ENCODE data around the gene SHROOM3.

The SHROOM3 gene

DNA sequence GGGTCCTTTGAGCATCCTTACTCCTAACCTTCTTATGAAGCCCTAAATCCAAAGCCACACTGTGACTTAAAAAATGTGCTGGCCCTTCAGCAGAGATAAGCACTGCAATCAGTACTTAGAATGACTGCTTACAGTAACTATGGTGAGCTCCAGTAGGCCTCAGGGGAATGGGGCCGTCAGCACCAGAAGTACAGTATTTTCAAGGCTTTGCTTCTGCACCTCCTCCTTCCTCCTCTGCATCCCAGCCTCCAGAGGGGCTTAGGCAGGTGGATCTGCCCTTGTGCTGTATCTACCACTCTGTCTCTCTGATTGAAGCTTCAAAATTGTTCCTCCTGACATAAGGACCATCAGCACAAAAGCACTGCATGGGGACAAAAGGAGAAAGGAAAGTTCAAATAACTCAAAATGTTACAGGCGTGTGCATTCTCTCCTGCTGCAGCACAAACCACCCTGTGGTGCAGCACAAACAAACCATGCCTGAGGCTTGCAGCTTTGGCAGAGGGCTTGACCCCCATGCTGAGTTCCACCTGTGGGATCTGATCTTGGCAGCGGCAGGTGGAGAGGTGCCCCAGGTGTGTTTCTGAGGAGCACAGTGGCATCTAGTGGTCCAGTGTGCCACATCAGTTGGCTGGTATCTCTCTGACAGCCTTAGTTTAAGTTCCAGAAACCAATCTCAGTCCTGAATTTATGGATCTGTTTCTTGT is 298.2 kb downstream of the SHROOM3 start:
- no peak for DNase-seq

DNA sequence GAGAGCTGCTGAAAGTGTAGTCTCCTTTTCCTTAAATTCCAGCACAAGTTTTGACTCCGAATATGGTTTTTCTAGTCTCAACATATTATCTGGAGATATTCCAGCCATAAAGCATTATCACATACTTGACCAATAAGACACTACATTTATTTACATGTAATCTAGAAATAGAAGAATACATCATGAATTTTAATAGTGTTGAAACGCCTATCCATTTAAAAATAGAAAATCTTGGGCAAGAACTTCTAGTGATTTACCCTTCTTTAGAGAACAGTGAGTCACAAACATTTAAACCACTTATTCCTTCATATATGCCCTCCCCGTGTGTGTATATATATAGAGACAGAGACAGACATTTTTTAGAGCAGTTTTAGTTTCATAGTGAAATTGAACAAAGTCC is 301.4 kb downstream of the SHROOM3 start:
- no peak for DNase-seq

DNA sequence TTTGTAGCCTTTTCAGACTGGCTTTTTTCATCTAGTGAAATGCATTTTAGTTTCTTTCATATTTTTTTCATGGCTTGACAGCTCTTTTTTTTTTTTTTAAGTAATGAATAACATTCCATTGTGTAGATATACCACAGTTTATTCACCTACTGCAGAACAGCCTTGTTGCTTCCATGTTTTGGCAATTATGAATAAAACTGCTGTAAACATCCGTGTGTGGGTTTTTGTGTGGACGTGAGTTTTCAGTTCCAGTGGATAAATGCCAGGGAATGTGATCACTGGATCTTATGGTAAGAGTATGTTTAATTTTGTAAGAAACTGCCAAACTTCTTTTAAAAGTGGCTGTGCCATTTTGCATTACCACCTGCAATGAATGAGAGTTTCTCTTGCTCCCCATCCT is 302.2 kb downstream of the SHROOM3 start:
- no peak for DNase-seq

DNA sequence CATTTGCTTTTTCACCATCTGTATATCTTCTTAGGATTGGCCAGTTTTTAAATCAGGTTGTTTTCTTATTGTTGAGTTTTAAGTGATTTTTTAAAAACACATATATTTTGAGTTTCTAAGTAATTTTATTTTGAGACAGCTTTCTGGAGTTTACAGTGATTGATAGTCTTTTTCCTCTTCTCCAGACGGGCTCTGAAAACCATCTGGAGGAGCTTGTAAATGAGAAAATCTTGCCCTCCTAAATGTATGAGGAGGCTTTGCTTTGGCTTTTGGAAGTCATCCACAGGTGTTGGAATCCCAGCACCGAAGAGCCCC is 302.7 kb downstream of the SHROOM3 start:
- DNase-seq: no peak

DNA sequence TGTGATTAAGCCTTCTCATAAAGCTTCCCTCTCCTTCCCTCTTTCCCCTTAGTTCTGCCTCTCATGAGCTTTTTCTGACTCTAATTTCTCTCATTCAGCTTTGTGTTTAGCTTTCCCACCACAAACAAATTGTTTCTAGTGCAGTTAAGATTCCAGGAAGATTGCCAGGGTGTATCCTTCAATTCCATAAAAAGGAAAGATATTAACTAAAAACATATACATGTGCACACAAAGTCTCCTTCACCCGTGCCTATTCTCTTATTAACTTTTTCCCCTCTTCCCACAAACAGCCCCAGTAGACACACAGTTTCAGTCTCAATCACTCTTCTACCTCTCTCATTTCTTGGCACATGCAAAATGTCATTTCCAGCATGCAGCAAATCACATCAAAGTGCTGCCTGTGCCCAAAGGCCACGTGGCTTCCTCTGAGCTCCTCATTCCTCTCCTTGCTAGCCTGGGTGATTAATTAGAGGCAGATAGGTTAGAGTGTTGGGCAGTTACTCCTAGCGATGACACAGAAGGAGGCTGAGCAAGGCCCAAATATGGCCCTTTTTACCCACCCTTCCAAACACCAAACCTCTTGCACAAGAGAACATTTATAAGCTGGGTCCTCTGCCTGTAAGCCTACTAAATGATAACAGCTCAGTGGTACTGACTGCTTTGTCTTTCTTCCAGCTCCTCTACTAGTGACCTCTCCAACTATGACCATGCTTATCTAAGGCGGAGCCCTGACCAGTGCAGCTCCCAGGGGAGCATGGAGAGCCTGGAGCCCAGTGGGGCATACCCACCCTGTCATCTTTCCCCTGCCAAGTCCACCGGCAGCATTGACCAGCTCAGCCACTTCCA is 303.3 kb downstream of the SHROOM3 start:
- DNase-seq: no peak

DNA sequence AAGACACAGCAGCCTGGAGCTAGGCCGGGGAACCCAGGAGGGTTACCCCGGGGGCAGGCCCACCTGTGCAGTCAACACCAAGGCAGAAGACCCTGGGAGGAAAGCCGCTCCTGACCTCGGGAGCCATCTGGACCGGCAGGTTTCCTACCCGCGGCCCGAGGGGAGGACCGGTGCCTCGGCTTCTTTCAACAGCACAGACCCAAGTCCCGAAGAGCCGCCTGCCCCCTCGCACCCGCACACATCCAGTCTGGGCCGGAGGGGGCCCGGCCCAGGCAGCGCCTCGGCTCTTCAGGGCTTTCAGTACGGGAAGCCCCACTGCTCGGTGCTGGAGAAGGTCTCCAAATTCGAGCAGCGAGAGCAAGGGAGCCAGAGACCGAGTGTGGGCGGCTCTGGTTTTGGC is 305.2 kb downstream of the SHROOM3 start:
- no peak for DNase-seq

DNA sequence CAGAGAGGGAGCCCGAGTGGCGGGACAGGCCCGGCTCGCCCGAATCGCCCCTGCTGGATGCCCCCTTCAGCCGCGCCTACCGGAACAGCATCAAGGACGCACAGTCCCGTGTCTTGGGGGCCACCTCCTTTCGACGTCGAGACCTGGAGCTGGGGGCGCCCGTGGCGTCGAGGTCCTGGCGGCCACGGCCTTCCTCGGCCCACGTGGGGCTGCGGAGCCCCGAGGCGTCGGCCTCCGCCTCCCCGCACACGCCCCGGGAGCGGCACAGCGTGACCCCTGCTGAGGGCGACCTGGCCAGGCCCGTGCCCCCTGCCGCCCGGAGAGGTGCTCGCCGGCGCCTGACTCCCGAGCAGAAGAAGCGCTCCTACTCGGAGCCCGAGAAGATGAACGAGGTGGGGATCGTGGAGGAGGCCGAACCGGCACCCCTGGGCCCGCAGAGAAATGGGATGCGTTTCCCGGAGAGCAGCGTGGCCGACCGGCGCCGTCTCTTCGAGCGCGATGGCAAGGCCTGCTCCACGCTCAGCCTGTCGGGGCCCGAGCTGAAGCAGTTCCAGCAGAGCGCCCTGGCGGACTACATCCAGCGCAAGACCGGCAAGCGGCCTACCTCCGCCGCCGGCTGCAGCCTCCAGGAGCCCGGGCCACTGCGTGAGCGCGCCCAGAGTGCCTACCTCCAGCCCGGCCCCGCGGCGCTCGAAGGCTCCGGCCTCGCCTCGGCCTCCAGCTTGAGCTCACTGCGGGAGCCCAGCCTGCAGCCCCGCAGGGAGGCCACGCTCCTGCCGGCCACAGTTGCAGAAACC is 306.0 kb downstream of the SHROOM3 start:
- DNase-seq: no peak

DNA sequence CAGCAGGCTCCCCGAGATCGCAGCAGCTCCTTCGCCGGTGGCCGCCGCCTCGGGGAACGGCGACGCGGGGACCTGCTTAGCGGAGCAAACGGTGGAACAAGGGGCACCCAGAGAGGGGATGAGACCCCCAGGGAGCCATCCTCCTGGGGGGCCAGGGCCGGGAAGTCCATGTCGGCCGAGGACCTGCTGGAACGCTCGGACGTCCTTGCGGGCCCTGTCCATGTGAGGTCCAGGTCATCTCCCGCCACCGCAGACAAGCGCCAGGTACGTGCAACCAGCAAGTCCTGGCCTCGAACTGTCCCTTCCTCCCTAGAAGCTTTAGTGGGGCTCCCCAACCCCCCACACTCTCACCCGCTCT is 306.6 kb downstream of the SHROOM3 start:
- DNase-seq: no peak

DNA sequence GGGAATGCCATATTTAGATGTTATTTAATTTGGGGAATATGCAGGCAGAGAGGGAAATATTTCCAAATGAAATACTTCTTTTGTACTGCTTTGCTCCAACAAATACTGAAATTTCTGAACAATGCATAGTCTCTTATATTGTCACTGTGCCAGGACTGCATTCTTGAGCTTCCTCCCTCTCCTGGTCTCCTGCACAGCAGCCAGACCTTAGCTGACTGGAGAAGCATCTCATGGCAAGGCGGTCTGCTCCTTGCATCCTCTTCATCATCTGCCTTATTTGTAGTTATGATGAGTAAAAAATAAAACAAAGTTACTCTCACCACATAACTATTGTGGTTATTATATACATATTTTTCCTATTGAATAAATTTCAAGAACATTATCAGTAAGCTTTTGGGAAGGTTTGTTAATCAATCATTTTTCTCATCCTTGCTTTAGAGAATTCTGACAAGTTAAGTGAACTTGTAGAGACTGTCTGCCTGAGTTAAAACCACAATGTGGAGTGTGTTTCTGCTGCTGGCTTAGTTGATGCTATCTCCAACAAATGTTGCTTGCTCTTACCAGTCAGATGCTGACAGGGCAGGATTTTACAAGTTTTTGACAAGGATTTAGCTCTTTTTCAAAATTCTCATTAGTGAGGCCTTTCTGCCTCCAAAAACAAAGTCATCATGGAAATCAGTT is 309.4 kb downstream of the SHROOM3 start:
- DNase-seq: no peak

DNA sequence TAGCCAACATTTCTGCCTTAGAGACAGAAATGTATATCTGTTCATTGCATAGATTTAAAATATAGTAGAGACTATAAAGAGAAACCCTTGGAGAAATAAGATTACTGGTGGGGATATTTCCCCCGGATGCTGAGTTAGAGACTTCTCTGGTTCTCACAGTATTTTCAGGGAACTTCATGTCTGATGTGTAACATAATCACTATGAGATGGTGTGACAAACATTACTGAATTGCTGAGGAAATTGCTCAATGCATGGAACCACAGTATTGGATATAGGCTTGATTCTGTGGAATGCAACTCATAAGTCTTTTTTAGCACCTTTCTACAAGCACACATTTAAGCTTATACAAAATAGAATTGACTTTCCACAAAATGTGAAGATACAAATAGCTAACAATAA is 310.2 kb downstream of the SHROOM3 start:
- DNase-seq: no peak

DNA sequence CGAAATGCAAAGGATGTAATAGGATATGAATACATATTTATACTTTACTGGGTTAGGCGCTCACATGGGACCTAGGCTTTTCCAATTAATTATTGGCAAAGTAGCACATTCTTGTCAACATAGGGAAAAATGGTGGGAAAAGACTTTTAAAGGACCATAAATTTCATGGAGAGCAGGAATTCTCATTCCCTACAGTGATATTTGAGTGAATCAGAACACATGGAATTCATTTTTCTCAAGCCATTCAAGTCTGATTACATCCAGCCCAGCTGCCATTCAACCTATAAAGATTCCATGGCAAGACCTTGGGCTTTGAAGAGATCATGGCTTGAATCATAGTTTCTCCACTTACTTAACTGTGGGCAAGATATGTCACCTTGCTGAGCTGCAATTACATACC is 312.5 kb downstream of the SHROOM3 start:
- DNase-seq: no peak

DNA sequence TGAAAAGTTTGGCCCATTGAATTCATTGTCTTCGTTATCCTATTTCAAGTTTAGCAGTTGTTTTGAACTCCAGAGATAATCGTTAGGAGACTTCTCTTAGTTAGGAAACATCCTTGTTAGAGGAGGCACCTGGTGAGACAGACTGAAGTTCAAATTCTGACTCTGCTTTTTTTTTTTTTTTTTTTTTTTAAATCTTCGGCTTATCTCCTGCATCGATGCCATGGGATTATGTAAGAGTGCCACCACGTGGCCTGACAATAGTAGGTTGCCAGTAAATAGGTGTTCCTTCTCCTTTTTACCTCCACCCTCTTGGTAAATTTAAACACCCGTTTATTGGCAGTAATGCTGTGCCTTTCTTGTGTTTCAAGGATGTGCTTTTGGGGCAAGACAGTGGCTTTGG is 313.6 kb downstream of the SHROOM3 start:
- DNase-seq: no peak

DNA sequence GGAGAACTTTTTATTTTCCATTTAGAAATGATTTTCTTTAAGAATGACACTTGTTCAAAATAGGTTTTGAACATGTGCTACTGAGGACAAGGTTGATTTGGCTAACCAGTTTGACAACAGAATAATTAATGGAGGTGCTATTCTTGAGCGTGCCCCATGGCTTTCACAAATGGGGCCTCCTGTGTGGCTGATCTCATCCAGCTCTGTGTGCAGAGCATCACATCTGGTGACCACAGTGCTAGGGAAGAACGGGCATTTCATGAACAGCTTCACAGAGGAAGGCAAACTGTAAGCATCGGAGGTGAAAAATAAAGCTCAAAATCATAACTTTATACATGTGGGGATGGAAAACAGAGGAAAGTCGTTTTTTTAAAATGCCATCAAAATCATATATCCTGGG is 314.3 kb downstream of the SHROOM3 start:
- DNase-seq: no peak

DNA sequence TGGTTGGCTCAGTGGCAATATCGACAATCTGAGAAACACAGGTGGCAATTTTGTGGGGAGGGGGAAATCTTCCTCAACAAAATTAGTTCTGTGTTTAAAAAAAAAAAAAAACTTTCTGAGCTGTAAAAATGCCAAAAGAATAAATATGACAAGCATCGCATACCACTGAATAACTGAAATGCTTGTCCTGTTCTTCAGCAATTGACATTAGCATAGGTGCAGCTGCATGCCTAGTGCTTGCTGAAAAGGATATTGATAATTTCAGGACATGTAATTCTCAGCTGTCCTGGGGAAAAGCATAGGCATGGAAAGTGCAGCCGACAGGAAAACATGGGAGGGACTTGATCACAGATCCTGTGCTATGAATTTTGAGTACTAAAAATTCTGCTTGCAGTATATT is 315.7 kb downstream of the SHROOM3 start:
- no peak for DNase-seq

DNA sequence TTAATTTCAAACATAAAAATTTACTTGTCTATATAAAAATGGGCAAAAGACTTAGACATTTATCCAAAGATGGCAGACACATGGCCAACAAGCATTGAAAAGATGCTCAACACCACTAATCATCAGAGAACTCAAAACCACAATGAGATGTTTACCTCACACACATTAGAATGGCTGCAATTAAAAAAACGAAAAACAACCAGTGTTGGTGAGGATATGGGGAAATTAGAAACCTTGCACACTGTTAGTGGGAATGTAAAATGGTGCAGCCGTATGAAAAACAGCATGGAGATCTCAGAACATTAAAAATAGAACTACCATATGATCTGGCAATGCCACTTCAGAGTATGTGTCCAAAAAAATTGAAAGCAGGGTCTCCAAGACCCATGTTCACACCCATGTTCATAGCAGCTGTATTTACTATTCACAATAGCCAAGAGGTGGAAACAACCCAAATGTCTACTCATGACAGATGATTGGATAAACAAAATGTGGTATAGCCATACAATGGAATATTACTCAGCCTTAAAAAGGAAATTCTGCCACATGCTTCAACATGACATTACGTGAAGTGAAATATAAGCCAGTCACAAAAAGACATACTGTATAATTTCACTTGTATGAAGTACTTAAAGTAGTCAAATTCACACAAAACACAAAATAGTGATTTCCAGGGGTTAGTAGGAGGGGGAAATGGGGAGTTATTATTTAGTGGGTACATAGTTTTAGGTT is 316.7 kb downstream of the SHROOM3 start:
- DNase-seq: no peak

DNA sequence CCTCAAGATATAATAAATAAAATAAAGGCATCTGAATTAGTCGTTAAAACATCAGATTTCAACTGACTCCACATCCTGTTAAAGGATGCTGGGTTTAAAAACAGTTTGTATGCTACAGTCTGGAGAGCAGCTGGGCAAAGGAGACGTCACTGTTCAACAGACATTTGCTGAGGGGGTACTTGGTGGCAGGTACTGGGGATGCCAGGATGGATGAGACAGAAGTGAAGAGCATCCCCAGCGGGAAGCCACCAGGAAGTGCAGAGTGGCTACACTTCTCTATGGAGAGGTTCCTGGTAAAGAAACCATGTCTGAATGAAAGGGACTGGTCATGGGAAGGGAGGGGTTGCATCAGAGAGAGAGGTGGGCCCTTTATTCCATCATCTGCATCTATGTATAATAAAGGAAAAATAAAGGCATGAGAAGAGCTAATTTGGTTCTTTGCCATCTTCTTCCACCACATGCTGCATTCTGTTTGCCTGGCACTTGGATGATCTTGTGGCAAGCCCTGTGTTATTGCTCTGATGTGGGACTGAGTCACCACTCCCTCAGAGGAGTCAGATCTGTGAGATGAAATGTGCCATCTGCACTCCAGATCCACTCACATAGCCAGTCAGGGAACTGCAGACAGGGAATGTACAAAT is 318.0 kb downstream of the SHROOM3 start:
- no peak for DNase-seq

DNA sequence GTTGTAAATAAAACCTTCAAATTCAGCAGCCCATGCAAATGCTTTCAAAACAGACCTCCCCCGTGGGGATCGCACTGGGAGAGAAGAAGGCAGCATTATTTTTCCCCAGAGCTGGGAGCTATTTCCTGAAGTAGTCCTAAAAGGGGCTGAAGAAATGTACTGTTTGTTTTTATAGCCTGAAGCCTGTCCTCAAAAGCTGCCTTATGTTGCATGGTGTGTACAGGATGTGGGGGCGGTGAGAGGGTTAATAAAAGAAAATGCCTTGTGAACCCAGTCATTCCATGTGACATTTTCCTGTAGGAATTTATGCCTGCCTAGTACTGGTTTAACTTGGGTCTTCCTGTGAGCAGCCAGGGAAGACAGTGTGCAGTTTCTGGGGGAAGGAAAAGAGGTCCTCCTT is 318.8 kb downstream of the SHROOM3 start:
- DNase-seq: no peak

DNA sequence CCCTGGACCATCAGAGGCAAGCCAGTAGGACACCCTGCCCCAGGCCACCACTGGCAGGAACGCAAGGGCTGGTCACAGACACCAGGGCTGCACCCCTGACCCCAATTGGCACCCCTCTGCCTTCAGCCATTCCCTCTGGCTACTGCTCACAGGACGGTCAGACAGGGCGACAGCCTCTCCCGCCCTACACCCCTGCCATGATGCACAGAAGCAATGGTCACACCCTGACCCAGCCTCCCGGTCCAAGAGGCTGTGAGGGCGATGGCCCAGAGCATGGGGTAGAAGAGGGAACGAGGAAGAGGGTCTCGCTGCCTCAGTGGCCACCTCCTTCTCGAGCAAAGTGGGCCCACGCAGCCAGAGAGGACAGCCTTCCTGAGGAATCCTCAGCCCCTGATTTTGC is 319.4 kb downstream of the SHROOM3 start:
- DNase-seq: no peak

DNA sequence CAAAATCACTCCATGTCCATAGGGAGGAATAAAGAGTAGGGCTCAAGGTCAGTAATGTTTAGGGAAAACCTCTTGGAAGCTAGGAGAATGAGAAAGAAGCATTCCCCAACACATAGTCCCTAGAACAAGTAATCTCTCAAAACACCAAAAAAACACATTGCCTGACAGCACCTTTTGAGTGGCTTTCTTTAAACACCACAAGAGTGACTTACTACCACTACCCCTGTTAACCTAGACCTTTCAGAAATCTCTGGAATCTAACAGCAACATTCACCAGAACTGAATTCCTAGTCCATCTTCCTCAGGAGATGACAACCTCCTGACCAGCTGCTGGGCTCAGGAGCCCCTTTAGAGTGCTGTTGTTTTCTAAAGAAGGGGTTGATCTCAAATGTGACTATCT is 320.7 kb downstream of the SHROOM3 start:
- no peak for DNase-seq

DNA sequence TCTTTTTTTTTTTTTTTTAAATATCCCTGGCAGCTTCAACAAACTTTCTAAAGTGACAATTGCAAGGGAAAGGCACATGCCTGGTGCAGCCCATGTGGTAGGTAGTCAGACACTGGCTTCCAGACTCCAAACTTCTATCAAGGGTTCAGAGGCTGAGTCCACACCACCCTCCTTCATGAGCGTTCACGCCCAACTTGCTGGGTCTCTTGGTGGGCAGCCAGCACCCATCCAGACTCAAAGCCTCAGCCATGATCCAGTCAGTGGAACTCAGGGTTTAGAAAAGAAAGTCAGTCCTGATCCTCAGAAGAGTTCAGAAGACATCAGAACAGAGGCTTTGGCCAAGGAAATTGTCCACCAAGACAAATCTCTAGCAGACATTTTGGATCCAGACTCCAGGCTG is 321.4 kb downstream of the SHROOM3 start:
- DNase-seq: no peak

DNA sequence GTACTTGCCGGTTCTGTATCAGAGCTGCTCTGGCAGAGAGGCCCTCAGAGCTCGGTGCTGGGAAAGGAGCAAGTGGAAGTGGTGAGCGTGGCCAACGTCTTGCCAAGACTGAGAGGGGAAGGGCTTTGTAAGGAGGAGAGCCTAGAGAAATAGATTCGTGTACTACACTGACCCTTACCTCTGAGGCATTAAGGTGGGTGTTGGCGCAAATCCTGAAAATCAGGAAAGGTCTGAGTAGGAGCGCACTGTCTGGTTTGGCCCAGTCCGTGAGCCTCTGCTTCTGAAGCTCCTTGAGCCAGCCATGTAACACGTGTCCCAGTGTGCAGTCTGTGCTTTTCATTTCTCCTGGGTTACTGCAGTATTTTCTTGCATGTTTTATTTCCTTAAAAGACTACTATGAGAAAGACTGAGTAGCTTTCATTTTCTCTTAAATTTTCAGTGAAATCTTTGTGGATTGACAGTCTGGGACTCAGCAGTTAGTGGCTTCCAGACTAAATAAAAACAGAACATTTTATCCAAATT is 322.4 kb downstream of the SHROOM3 start:
- no peak for DNase-seq

DNA sequence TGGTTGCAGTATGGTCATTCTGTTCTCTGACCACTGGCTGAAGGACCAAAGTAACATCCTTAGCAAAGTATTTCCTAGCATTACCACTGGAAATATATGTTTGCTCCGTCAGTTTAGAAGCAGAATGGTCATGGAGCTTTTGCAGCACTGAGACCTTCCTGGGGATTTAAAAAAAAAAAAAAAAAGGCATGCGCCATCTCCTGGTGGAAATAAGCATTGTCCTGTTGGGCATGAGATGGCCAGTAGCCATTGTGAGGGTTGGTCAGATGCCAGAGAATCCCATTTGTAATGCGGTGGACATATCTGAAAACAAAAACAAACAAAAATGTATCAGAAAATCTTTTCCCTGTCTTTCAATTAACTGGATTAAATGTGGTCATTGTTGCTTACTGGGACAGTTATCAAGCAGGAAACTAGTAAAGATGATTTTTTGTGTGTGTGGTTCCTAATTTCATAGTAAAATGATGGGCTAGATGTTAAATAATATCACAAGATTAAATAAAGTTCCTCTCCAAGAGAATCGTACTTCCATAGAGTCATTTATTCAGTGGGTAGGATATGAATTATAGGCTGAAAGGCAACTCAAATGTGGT is 323.4 kb downstream of the SHROOM3 start:
- no peak for DNase-seq
